CD4-positive, alpha-beta T cell treated with Interleukin-1 beta for 1 hour (primary cell): ENCODE measurements around the gene KRR1.
A peak's percentile ranks its signal among the peaks of the same experiment; 100 is the strongest.
"Not testable (repeated sequence)": the region's sequence is repeated elsewhere in the genome, so short reads cannot be mapped to it uniquely, and the experiment has no call there.

Experiments used
- DNase-seq, 2 donors: peaks; one replicate each; pipeline ENCODE4 v3.0.0-alpha.2; 2020 to 2022

The KRR1 gene

DNA sequence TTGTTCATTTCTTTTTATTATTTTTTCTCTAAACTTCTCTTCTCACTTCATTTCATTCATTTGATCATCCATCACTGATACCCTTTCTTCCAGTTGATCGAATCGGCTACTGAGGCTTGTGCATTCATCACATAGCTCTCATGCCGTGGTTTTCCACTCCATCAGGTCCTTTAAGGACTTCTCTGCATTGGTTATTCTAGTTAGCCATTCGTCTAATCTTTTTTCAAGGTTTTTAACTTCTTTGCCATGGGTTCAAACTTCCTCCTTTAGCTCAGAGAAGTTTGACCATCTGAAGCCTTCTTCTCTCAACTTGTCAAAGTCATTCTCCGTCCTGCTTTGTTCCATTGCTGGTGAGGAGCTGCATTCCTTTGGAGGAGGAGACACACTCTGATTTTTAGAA, 10.7 kb upstream of the KRR1 start:
- DNase-seq, result not testable (repeated sequence)

DNA sequence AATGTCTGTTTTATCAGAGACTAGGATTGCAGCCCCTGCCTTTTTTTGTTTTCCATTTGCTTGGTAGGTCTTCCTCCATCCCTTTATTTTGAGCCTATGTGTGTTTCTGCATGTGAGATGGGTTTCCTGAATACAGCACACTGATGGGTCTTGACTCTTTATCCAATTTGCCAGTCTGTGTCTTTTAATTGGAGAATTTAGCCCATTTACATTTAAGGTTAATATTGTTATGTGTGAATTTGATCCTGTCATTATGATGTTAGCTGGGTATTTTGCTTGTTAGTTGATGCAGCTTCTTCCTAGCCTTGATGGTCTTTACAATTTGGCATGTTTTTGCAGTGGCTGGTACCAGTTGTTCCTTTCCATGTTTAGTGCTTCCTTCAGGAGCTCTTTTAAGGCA, 9.8 kb upstream of the KRR1 start:
- DNase-seq, result not testable (repeated sequence)

DNA sequence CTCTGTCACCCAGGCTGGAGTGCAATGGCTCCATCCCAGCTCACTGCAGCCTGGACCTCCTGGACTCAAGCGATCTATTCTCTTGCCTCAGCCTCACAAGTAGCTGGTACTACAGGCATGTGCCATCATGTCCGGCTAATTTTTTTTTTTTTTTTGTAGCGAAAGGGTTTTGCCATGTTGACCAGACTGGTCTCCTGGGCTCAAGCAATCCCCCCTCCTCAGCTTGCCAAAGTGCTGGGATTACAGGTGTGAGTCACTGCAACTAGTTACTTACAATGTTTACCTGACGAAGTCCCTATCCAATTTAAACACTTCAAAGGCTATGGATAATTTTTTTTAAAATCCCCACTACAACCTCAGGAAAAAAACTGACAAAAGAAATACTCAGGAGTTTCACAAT, 1.8 kb downstream of the KRR1 start:
- no peak for DNase-seq

DNA sequence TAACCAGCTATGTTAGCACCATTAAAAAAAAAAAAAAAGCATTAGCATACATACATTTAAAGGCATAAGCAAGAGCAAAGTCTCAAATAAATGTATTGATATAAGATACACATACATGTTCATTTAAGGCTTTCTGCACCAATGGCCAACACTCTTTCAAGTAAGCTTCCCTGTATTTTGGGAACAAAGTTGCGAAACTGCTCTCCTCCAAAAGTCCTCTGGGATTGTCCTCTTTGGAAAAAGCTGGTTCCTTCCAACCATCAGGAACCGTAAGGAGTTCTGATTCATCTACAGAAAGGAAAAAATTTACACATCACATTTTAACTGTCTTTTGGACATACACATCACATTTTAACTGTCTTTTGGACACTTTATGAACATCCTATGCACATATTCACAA, 3.2 kb downstream of the KRR1 start:
- no peak for DNase-seq

DNA sequence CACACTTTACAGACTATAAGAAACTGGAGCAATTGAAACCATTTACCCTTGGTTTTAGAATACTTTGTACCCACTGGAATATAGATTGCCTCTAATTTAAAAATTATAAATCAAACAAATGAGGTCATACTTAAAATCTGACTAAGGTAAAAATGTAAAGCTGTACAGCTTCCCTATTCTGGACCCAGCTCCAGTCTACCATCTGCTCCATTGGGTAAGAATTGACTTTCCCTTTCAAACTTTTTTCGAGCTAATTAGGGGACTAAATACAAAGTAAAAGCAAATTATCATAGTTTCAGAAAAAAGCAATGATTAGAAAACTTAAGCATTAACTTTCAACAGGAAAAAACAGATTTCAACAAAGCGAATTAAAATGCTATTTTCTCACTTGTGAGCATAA, 4.3 kb downstream of the KRR1 start:
- DNase-seq, result no peak

DNA sequence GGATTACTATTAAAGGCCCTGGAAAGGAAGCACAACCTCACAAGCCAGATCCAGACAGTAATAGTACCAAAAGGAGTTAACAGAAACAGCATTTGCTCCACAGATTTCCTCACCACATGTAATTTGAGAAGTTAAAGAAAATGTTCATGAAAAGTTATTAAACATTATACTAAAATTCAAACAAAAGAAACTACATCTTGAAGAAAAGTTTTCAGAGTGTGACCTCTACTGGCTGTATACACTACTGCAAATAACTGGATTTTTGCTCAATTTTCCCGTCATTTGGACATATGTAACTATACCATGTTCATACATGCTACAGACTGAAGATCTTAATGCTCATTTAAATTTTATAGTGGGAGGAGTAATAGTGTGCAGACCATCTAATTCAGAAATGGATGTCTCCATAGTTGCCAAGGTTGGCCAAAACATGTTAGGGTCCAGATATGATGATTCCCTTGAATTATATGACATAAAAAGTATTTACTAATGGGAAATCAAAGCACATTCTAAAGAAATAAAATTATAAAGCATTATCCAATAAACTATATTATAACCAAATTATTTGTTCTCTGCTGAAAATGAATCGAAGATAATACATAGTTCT, 5.6 kb downstream of the KRR1 start:
- peak in 1 of 2 donors; percentile 45 for DNase-seq

DNA sequence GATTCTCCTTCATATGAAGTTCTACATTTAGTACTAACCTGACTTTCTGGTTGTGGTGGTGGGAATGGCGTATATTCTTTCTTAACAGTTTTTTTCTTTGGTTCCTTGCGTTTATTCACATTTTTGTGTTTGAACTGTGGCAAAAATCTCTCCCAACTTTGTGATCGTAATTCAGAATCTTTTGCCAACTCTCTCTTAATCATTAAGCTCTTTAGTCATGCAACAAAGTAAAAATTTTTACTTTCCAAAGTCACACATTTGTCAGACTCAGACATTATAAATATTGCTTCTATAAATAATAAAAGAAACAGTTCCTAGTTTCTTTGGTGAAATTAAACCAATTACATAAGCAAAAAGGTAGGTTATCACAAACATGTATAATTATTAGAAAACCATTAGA, 7.5 kb downstream of the KRR1 start:
- no peak for DNase-seq

DNA sequence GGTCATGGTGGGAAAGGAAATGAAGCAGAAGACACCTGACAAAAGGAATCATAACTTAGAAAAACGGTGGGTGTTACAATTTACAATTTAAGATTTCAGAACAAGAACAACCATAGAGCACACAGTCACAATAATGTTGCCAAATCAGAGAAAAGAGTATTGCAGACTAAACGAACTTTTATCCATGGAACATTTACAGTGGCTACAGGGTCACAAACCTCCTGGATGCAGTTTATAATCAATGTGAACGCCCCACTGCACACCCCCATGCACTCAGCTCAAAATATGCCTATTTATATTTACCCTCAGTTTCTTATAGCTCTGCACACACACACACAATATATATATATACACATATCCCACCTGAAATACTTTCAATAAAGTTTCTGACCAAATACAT, 8.0 kb downstream of the KRR1 start:
- DNase-seq, result no peak

DNA sequence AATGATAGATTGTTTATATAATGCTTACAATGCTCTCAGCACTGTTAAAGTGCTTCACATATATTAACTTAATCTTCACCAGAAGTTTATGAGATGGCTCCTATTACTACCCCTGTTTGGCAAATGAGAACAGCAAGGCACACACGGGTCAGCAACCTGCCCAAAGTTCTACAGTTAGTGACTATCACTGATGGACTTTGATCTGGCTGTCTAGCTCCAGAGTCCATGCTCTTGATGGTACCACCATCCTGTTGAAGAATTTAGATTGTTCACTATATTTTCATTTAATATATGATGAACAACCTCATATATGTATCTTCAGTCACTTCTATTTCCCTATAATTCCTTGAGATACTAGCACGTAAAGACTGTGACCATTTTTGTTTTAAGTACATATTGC, 20.2 kb downstream of the KRR1 start:
- DNase-seq, result no peak

DNA sequence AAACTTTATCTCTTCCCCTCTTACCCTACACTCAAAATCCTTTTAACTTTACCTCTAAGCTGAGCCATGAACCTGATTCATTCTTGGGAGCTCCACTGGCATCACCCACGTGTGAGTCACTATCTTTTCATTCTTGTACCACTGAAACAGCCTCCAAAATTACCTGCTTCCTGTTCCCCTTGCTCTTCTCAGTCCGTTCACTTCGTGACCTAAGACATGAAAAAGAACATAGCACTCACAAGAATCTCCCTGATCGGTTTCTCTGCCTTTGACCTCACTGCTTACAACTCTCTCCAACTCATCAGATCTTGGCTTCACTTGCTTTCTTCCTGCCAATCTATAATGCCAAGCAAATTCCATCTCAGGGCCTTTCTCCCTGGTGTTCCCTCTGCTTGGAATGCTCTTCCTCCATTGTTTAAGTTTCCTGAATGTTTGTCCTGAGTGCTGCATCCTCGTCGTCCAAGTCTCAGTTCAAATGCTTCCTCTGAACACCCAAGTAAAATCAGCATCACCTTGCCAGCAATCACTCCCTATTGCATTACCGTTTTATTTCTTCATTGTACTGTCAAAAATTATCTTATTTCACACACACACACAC, 21.7 kb downstream of the KRR1 start:
- no peak for DNase-seq

DNA sequence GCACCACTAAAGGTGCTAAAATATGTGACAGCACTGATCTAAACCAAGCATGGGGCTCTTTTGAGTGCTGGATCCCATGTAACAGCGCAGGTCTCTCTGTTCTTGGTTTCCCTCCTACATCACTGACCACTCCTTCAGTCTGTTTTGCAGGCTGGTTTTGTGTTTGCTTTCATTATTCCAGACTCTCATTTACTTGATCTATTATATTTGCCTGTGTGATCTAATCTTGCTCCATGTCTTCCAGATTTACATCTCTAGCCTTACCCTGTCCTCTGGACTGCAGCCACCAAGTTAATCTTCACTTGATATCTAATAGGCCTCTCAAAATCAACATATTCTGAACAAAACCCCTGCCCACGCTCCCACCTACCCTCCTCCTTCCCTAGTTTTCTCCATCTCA, 22.2 kb downstream of the KRR1 start:
- DNase-seq, result no peak

DNA sequence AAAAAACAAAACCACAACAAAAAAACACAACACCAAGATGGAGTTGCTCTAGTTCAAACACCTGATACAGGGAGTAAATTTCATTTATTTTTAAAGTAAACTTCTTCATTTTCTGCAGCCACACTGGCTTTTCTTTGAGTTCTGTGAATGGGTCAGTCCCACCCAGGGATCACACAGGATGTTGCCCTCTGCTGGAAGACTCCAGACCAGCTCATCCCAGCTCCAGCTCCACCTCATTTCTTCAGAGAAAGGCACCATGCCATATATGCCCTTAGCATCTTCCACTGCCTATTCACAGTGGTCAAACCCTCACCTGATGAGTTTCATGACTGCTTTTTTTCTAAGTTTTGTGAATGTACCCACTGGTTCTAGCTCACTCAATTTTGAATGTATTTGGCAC, 22.9 kb downstream of the KRR1 start:
- DNase-seq, result peak in 1 of 2 donors; percentile 33

DNA sequence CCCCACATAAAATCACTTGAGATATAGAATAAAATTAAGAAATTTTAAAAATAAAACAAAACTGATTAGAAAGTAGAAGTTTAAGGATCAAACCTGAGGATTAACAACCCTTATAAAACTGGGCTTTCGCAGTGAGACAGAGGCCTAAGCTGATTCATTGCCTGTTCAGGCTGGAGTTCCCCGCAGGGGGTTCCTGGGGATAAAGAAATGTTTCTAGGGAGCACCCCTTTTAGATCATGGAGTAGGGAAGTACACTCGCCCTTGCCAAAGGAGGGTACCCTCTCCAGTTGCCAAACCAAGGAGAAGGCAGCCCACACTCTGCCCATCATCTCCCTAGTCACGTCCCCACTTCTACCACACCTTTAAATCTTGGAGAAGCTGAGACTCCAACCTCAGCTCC, 24.1 kb downstream of the KRR1 start:
- DNase-seq, result no peak

DNA sequence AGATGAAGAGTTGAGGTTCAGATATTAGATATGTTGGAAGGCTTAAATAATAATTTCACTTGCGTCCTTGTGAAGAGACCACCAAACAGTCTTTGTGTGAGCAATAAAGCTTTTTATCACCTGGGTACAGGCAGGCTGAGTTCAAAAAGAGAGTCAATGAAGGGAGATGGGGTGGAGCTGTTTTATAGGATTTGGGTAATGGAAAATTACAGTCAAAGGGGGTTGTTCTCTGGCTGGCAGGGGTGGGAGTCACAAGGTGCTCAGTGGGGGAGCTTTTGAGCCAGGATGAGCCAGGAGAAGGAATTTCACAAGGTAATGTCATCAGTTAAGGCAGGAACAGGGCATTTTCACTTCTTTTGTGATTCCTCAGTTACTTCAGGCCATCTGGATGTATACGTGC, 27.0 kb downstream of the KRR1 start:
- DNase-seq, result not testable (repeated sequence)

DNA sequence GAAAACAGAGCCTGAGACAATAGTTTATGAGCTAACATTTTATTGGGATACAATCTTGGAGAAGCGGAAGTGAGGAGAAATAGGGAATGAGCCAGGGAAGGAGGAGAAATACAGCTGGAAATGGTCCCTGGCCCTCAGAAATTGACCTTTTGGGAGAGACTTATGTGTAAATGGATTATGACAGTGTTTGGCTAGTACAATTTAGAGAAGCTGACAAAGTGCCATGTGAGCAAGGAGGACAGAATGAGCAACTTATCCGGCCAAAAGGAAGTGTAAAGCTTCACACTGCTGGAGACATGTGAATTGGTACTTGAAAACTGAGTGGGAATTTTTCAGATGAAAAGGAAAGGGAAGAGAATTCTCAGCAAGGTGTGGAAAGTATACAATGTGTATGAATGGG, 28.0 kb downstream of the KRR1 start:
- DNase-seq, result no peak

DNA sequence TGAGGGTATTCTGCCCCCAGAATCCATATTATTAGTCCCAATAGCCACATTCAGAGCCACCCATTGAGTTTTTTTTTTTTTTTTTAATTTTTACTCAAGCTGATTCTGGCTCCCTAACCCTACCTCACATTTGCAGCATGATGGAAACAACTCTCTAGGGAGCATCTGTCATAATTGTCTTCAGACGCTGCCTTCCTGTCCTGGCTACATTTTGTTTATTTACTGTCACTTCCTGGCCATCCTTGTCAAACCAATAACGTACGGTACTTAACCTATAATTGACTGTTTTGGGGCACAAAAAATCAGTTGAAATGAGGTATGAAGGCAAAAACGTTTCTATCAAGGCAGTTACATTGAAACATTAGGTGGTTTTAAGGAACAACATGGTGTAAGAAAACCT, 28.8 kb downstream of the KRR1 start:
- DNase-seq, result peak; percentile 44 to 70

DNA sequence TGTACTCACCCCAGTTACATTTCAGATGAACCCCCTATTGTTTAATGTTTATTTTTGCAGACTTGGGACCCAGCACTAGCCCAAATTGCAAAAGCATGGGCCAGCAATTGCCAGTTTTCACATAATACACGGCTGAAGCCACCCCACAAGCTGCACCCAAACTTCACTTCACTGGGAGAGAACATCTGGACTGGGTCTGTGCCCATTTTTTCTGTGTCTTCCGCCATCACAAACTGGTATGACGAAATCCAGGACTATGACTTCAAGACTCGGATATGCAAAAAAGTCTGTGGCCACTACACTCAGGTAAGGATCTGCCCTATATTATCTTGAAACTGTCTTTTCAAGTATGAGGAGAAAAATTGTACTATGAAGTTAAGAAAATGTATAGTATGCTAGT, 29.6 kb downstream of the KRR1 start:
- DNase-seq, result peak; percentile 17 to 49

DNA sequence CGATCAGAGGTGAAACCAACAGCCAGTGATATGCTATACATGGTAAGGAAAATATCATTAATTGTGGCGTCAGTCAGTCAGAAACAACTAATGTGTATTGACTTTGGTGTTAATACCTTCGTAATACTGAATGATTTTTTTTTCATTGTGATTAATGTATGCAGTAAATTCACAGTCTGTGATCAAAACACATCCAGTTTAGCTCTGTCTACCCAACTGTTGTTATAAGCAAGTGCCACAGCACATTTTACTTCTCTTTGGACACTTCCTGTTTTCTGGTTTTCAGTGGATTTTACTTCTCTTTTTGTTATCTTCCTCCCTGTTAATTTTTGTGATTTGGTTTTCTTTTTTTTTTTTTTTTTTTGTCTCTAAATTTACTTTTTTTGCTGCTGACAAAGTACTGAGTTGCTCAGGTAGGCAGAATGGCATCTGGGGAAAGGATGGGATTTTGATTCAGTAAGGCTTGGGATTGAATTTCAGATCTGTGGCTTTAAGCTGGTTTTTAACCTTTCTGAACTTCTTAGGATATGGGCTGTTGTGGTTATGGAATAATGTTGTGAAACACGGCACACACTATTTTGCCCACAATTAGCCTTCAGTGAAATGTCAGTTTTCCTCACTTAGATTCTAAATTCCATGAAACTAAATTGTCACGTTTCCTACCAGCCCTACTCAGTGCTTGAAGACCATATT, 30.2 kb downstream of the KRR1 start:
- DNase-seq, result no peak

DNA sequence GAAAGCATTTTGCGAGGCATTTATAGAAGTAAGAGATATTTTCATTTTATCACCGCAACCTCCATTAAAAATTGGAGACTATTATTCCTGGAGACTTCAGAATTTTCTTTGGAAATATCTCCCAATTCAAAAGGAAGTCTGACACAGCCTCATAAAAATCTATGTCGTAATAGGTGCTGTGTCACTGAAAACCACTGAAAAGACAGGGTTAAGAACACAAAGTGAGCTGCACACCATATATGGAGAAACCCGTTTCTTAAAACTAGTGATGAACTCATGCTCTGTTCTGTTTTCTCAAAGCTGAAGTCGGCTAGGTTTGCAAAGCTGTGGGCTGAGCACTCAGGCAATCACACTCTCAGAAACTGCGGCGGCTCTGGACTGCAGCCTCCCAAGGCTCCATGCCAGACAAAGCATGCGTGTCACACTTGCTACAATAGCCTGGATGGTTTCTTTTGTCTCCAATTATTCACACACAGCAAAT, 30.9 kb downstream of the KRR1 start, which contains the start of gene GLIPR1:
Gene GLIPR1 (plus strand): TSS at position 287 of the 481 bp plus-strand sequence. CDS start 126 bp downstream, at position 413.
- DNase-seq, result peak; percentile 81 to 86

DNA sequence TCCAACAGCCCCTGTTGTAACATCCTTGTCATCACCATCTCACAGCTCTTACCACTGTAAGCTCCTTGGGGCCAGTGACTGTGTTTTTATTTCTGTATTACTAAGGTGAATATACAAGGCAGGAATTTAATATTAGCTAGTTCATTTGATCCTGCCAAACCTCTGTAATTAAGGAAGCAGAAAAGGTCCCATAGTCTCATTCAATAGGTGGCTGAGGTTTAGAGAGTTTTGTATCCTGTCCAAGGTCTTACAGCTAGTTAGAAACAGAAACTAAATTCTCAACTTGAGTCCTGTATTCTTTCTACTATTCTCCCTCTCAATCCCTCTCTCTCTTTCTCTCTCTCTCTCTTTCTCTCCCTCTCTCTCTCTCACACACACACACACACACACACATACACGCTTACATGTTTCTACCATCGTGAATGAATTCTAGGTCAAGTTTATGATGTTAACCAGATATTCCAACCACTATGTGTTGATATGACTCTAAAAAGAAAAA, 31.4 kb downstream of the KRR1 start:
- DNase-seq, result peak in 1 of 2 donors; percentile 42

DNA sequence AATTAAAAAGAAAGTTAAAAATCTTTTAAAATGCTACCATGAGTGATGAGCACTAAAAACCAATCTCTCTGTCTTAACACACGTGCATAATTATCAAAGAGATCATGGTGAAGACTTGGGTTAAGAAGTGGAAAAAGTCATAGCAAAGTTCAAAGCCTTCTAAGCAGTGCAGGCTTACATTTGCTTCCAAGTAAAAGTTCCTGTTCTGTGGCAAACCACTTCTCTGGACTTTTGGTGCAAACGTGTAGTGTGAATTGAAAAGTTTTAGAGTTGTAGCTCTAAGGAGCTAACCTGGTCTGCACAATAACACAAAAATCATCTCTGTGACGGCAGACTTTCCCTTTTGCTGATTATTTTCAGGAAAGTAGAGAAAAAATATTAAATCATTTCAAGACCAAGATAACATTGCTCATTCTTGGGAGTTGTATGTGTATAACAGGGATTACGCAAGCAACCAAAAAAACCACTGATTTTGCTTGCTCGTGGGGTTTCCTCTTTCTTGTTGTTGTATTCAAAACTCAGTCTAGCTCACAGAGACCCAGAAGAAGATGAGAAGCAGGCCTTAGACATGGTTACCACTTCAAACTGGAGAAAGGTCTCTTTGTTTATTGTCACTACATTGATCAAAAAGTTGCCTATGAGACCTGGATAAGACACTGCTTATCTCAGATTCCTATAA, 33.2 kb downstream of the KRR1 start:
- peak; percentile 62 to 69 for DNase-seq

DNA sequence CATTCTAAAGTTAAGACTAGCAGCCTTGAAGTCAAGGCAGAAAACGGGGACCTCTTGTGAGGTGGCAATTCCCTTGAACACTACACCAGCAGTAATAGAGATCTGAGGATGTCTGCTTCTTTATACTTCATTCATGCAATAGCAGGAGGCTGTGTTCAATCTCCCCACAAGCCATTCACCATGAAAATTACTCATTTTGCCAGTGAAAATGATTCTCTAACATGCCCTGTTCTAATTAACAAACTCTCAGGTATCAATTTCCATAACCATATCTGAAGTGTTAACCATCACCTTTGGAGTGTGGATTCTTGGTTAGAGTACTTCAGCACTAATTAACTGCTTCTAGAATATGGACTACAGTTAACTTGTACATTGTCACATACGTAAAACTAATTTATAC, 34.3 kb downstream of the KRR1 start:
- no peak for DNase-seq

DNA sequence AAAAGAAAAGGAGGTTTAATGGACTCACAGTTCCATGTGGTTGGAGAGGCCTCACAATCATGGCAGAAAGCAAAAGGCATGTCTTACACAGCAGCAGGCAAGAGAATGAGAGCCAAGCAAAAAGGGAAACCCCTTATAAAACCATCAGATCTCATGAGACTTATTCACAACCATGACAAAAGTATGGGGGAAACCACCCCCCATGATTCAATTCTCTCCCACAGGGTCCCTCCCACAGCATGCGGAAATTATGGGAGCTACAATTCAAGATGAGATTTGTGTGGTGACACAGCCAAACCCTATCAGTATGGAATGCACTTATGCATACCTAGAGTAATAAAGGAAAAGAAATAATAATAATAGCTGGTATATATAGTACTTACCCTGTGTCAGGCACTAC, 35.3 kb downstream of the KRR1 start:
- no peak for DNase-seq

DNA sequence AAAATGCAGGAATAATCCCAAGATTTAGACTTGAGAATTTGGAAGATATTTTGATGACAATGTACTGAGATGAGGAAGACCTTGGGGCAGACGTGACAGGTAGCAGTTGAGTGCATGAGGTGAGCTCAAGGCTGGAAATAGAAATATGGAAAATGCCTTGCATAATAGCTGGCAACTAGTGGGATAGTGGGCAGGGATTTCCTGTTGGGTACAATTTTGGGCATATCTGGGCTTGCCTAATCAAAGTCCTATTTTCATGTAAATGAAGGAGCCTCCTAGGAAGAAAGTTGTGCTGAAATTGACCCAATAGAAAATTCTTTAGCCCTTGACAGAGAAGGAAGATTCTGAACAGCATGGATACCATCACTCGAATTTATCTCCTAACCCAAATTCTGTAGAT, 37.3 kb downstream of the KRR1 start:
- DNase-seq, result no peak
